NCI-H345 treated with DMSO at 0.1 percent for 48 hours (cell line): ENCODE results near the gene ZNF618.
A peak's percentile ranks its signal among the peaks of the same experiment; 100 is the strongest.

Experiments
- DNase-seq: peaks from one replicate; lab custom pipeline; 2025; ENCODE audit not compliant: unreplicated experiment; lab: John Stamatoyannopoulos, UW

Gene ZNF618

DNA sequence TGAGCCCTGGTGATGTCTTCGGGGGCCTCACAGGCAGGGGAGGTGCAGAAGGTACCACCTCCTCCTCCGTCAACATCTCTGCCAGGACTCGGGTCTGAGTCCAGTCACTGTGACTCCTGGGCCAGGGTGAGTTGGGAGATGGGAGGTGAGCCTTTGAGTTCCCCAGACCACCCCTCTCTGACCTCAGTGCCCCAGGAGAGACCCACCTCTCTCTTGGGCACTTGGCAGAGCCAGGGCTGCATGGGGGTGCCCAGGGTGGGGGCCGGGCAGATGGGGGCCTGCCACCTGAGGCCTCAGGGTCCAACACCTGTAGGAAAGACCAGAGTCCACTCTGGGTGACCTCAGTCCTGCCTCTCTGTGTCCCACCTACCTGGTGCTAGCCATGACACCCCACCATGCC, 216.2 kb downstream of the ZNF618 start:
- DNase-seq = no peak

DNA sequence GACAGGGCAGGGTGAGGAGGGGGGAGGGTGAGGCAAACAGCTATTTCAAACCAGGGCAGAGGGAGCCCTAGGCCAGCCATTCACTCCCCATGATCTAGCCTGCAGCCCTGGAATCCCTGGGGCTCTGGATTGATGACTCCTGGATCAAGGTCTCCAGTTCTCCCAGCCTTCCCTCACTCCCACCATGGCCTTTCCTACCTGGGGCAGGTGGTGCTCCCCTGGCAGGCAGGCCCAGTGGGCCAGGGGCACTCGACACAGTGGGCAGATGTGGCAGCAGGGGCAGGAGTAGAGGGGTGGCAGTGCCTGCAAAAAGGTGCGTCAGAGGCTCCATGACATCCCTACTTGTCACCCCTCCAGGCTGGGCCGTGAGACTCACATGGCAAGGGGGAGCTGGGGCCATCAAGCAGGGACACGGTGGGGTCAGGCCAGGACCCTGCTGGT, 216.9 kb downstream of the ZNF618 start:
- no peak for DNase-seq

DNA sequence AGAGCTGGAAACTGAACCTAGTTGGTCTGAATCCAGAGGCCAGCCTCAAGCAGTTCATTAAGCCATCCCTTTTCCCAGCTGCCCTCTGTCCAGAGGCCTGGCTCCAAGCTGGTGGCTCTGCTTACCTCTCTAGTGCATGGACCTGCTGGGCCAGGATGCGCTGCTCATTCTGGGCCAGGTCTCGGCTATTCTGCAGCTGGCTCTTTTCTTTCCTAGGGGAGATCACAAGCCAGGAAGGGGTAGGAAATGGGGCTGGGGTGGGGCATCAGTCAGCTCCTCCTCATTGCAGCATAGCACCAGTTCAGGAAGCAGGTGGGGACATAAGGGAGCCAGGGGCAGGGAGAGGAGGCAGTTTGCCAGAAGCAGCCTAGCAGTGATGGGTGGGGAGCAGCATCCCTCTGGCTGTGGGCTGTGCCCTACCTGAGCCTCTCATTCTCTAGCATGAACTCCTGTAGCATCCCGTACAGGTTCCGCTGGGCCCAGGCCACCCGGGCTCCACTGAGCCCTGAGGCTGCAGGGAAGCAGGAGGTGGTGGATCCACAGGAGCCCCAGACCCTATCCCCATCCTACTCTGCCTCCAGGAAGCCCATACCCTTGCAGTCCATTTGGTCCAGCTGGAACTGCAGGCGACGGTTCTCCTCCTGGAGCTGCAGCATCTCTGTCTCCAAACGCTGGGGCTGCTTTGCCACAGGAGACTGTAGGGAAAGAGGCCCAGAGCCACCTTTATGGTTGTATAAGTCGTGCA, 217.8 kb downstream of the ZNF618 start:
- DNase-seq = no peak

DNA sequence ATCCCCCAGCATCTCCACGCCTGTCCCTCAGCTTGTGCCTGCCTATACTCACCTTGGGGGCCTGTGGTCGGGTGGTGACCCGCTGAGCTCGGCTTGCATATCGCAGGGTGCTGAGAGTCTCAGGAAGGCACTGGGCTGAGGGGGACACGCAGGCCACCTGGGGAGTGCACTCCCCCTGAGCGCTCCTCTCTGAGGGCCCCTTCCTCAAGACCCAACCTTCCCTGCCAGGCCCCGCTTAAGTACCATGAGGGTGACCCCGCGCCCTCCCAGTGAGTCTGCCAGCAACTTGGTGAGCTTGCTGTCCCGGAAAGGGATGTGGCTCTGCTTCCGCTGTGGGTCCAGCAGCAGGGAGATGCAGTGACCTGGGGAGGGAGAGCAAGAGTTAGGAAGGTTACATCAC, 218.9 kb downstream of the ZNF618 start:
- no peak for DNase-seq

DNA sequence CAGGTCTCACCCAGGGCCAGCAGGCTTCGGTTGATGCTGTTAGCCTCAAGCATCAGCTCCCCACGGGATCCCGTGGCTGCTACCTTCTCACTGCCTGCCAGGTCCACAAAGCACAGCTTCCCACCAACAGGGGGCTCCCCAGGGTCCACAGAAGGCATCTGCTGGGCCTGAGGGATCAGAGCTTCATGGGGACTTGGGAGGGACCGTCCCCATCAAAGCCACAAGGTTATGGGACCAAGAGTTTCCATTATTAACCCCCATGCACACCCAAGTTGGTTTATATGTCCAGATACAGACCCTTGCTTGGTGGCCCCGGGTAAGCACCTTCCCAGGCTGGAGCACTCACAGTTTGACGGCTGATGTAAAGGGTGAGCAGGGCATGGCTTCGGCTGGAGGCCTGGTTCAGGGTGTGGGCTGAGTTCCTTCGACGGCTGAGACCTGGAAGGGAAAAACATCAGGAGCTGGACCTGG, 220.0 kb downstream of the ZNF618 start:
- no peak for DNase-seq

DNA sequence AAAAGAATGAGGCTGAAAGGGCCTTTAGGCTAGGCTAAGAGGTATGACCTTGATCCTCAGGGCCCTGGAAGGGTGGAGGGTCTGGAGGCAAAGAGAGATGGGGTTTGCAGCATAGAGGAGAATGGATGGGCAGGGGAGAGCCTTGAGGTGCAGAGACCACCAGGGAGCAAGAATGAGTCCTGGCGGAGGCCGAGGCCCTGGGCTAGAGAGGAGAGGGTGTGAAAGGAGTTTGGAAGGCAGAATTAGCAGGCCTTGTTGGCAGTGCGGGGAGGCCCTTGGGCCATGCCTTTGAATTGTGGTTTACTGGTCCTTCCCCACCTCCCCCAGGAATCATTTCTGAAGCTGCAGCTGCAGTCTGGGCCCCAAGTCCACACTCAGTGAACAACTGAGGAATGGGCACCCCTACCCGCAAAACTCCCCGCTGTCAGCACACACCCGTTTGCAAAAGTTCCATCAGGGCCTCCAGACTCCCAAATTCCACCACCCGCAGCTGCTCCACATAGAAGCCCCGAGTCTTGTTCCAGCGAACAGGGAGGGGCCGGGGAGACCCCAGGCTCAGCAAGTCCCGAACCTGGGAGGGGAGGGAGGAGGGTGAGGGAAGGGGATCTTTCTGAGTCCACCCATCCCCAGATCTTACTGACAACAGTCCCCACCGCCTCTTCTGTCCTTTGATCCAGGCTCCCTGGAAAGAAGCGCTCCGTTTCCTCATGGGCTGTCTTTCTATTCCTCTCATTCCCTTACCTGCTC, 220.9 kb downstream of the ZNF618 start:
- DNase-seq = no peak

DNA sequence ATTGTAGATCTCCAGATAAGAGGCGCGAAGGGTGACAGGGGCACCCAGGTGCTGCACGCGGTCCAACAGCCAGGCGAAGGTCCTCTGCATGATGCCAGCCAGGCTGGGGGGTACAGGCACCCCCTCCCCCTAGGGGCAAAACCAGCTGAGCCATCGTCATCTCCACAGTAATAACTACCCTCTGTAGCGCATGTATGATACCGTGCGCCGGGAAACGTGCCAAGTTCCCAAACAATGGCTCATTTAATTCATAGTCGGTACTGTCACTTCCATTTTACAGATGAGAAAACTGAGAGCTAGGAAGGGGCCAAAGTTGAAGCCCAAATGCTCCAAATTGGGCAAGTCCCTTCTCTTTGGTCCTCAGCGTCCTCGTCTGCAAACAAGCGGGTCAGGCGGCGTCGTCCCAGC, 221.5 kb downstream of the ZNF618 start:
- no peak for DNase-seq

DNA sequence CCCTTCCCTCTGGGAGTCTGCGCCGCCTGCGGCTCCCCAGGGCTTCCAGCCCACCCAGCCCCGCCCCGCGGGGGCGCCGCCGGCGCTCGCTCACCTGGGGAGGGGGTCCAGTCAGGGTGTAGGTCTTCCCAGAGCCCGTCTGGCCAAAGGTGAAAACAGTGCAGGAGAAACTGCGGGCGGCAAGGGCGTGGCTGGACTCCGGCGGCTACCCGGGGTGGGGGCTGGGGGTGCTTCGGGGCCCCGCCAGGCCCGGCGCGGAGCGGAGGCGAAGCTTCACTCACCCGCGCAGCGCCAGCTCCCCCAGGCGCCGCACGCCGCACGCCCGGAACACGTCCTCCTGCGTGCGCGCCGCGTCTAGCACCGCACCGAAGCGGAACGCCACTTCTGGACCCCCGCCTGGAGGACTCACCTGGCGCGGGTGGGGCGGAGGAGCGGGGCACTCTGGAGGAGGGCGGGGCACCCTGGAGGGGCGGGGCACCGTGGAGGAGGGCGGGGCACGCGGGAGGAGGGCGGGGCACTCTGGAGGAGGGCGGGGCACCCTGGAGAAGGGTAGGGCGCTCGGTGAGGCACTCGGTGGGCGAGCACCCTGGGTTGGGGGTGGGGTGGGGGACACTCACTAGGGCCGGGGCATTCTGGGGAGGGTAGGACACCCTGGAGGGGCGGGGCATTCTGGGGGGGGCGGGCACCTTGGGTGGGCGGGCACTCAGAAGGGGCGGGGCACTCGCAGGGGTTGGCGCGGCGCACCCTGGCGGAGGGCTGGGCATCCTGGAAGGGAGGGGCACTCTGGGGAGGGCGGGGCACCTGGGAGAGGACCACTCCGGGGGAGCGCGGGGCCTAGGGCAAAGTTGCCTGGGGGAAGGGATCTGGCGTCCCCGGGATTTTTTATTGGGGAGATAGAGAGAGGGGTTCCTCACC, 222.2 kb downstream of the ZNF618 start:
- peak; percentile 64 for DNase-seq

DNA sequence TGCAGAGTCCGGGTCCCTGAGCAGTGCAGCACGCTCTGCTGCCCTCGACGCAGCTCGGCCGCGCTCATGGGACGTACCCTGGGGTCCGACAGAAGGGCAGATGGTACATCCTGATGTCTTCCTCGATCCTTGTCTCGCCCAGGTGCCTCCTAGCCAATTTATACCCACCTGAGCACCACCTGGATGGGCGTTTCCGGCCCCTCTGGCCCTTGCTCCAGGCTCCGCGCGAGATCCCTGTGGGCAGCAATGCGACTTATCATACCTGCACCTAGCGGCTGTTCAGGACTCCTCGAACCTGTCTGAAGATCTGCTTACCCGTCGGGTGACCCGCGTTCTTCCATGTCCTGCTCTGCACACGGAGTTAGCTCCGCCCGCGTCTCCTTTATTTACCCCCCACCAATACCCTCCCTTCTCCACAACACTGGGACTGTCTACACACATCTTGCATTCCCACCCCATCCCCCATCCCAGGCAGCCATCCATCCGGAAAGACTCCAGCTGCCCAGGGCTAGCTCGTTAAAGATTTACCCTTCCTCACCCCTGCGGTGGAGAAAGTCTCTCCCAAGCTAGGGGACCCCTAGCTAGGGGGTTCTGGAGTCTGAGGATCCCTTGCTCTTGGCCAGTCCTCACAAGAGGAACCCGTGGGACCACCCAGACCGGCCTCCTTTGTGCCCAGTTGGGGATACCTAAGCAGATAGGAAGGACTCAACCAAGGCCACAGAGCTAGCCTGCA, 223.0 kb downstream of the ZNF618 start, which contains the start of gene KIF12:
TSS of gene KIF12 (minus strand) at position 357 of the 733 bp plus-strand sequence. CDS start at position 341, 16 bp downstream.
- no peak for DNase-seq

DNA sequence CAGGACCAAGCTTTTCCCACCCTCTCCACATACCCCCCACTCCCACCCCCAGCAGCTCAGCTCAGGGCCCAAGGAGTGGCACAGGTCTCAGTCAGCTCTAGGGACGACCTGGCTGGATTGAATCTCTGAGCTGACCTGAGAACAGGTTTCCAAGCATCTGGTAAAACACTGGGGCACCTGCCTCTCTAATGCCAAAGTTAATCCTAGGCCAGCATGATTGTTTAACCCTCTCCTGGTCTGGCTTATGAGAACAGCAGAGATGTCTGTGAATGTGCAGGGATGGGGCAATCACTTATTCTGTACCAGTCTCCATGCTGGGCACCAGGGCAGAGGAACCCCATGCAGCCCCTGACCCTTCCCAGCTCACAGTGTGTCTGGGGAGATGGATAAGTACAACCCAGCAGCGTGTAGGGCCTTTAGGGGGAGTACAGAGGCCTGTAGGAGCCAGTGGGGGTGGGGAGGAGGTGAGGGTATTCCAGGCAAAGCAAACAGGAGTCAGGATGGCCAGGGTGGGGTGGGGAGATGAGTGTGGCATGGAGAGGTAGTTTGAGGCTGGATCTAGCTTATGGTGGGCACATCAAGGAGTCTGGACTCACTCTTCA, 223.7 kb downstream of the ZNF618 start:
- DNase-seq = no peak

DNA sequence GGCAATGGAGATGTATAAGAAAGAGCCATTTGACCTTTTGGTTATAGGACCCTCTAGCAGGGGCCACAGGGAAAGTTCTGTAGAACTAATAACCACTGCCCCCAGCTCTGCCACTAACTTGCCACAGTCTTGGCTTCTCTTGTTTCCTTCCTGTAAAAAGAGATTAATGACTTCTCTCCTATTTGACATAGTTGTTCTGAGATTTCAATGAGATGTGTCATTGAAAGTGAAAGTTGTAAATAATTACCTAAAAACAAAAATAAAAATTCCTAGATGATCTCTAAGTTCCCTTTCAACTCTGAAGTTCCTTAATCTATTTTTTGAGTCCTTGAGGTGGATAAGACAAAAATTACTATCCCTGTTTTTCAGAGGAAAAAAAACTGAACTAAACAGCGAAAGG, 224.4 kb downstream of the ZNF618 start:
- no peak for DNase-seq

DNA sequence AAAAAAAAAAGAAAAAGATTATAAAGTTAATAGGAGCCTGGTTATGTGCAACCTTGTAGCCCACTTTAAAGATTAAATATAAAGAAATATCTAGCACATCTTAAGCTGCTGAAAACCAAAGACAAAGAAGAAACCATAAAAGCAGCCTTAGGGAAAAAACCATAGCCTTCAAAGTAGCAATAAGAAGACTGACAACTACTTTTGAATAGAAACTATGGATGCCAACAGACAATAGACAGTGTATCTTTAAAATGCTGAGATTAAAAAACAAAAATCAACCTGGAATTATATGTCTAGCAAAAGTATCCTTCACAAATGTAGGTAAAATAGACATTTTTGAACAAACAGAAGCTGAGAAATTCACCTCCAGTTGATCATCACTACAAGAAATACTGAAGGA, 226.4 kb downstream of the ZNF618 start:
- DNase-seq = no peak

DNA sequence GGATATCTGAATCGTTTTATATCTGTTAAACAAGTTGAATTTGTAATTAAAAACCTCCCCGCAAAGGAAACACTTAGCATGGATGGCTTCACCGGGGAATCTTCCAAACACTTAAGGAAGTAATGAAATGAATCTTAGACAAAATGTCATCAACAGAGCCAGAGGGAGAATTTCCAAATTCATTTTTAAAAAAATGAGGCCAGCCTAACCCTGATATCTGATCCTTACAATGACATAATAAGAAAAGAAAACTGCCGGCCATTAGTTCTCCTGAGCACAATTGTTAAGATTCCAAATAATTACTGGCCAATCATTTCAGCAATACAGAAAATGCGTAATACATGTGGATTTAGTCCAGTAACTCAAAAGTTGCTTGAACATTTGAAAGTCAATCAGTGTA, 229.1 kb downstream of the ZNF618 start:
- DNase-seq = no peak
